Liver (tissue), 3 donors: ENCODE results near the gene RASSF8.

Source experiments
- HNF4G ChIP-seq: IDR thresholded peaks from 2 replicates; pipeline ENCODE4 v1.6.1; 2016; ENCODE audit warnings: antibody characterized with exemption
- JUND ChIP-seq, 2 donors: IDR thresholded peaks; 2 replicates each; pipeline ENCODE4 v1.6.1; 2016; ENCODE audit warnings: antibody characterized with exemption in 2 of 2
- RAD21 ChIP-seq, 2 donors: IDR thresholded peaks; 2 replicates each; pipeline ENCODE4 v1.6.1; 2016; ENCODE audit warnings: antibody characterized with exemption in 2 of 2, mild to moderate bottlenecking in 2 of 2
- RXRA ChIP-seq, 2 donors: IDR thresholded peaks; 2 replicates each; pipeline ENCODE4 v1.6.1; 2017 to 2018; ENCODE audit warnings: antibody characterized with exemption in 2 of 2, mild to moderate bottlenecking in 1 of 2
- SP1 ChIP-seq: IDR thresholded peaks from 2 replicates; pipeline ENCODE4 v1.6.1; 2018; ENCODE audit warnings: antibody characterized with exemption, mild to moderate bottlenecking
- TAF1 ChIP-seq: conservative IDR thresholded peaks from 2 replicates; pipeline ENCODE4 v1.6.1; 2016; ENCODE audit warnings: antibody characterized with exemption, mild to moderate bottlenecking
- TF ChIP-seq, protein P1 (sequence below): IDR thresholded peaks from 2 replicates; pipeline ENCODE4 v1.6.1; 2016; ENCODE audit warnings: antibody characterized with exemption, mild to moderate bottlenecking
- TF ChIP-seq, protein P2 (sequence below): fragments of 150-350 bp; IDR thresholded peaks from 2 replicates; pipeline ENCODE4 v1.5.1; 2017; ENCODE audit warnings: improper control_type of control experiment, low read depth, low read length; ENCODE audit not compliant: missing input control
- TF ChIP-seq, protein P3 (sequence below): IDR thresholded peaks from 2 replicates; pipeline ENCODE4 v1.6.1; 2016; ENCODE audit warnings: antibody characterized with exemption
- donor health status: healthy.
- donor health status: healthy.

DNA sequence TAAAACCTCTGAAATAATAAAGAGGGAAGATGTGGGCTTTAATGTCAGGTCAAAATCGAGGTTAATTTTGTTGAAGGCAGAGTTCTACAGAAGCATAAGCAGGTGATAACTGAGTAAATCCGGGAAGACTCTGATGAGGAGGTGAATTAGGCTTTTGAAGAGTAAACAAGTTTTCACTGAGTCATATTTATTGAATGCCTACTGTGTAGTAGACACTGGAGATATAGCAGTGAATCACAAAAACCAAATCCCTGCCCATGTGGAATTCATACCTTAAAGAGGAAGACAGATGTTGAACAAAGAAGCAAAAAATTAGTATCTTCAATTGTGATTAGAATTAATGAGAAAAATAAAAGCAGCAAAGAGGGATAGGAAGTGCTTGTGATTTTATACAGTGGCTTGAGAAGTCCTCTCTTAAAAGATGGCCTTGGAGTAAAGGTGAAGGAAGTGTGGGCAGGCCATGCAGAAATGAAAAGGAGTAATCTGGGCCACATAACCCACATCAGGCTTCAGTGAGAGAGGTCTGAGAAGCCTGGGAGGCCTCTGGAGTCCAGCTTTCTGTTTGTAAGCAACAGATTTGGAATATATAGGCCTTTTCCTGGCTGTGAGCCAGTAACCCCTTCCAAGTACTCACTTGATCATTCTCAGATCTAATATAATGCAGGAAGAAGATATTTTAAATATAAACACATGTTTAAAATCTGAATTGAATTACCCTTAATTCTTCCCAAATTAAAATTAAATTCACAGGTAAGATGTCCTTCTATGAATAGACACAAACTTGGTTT, 119.6 kb downstream of the RASSF8 start:
- TF ChIP-seq, protein P1, sequence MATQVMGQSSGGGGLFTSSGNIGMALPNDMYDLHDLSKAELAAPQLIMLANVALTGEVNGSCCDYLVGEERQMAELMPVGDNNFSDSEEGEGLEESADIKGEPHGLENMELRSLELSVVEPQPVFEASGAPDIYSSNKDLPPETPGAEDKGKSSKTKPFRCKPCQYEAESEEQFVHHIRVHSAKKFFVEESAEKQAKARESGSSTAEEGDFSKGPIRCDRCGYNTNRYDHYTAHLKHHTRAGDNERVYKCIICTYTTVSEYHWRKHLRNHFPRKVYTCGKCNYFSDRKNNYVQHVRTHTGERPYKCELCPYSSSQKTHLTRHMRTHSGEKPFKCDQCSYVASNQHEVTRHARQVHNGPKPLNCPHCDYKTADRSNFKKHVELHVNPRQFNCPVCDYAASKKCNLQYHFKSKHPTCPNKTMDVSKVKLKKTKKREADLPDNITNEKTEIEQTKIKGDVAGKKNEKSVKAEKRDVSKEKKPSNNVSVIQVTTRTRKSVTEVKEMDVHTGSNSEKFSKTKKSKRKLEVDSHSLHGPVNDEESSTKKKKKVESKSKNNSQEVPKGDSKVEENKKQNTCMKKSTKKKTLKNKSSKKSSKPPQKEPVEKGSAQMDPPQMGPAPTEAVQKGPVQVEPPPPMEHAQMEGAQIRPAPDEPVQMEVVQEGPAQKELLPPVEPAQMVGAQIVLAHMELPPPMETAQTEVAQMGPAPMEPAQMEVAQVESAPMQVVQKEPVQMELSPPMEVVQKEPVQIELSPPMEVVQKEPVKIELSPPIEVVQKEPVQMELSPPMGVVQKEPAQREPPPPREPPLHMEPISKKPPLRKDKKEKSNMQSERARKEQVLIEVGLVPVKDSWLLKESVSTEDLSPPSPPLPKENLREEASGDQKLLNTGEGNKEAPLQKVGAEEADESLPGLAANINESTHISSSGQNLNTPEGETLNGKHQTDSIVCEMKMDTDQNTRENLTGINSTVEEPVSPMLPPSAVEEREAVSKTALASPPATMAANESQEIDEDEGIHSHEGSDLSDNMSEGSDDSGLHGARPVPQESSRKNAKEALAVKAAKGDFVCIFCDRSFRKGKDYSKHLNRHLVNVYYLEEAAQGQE: no peak
- TF ChIP-seq SP1 (no peak), RXRA (IDR thresholded peaks at IDR 0.05) (no peak), HNF4G (no peak), TAF1 (no peak), RAD21 (IDR thresholded peaks at IDR 0.05) (no peak), JUND (IDR thresholded peaks at IDR 0.05) (no peak)
- TF ChIP-seq, protein P2, sequence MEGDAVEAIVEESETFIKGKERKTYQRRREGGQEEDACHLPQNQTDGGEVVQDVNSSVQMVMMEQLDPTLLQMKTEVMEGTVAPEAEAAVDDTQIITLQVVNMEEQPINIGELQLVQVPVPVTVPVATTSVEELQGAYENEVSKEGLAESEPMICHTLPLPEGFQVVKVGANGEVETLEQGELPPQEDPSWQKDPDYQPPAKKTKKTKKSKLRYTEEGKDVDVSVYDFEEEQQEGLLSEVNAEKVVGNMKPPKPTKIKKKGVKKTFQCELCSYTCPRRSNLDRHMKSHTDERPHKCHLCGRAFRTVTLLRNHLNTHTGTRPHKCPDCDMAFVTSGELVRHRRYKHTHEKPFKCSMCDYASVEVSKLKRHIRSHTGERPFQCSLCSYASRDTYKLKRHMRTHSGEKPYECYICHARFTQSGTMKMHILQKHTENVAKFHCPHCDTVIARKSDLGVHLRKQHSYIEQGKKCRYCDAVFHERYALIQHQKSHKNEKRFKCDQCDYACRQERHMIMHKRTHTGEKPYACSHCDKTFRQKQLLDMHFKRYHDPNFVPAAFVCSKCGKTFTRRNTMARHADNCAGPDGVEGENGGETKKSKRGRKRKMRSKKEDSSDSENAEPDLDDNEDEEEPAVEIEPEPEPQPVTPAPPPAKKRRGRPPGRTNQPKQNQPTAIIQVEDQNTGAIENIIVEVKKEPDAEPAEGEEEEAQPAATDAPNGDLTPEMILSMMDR: no peak
- TF ChIP-seq, protein P3, sequence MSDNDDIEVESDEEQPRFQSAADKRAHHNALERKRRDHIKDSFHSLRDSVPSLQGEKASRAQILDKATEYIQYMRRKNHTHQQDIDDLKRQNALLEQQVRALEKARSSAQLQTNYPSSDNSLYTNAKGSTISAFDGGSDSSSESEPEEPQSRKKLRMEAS: no peak
